ENCODE results near the gene SLC9A7.

SLC9A7 gene

DNA sequence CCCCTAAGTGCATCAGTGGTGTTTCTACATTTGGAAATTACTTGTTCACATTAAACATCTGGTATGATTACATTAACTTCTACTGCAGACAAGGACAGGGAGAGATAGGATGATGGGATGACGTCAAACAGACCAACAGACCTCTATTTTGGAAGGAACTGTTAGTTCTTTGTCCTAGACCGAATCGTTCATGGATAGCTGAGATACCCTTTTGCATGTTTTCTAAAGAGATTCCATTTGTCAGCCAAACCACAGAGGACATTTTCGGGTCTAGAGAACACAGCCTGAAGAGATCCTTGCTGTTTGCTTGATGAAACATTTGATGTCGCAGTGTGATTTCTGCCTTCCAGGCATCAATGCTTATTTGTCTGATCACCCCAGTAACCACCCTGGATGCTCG is 157.6 kb downstream of the SLC9A7 start:
- no peak for DNase-seq

DNA sequence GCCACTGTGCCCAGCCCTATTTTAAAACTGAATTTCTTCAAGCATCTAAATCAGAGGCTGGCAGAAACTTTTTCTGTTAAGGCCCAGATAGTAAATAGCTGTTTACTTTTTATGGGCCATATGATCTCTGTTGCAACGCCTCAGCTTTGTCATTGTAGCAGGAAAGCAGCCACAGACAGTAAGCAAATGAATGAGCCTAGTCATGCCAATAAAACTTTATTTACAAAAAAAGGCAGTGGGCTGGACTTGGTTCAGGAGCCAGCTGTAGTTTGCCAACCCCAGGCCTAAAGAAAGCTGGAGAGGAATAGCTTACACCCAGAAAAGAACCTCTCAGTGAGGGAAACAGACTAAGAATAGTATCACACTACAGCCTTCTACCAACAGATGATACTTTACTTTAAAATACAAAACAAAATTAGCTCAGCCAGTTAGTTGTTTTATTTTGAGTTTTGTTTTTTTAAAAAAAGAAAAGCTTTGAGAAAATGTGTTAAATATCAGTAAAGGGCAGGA is 159.8 kb downstream of the SLC9A7 start:
- no peak for DNase-seq

DNA sequence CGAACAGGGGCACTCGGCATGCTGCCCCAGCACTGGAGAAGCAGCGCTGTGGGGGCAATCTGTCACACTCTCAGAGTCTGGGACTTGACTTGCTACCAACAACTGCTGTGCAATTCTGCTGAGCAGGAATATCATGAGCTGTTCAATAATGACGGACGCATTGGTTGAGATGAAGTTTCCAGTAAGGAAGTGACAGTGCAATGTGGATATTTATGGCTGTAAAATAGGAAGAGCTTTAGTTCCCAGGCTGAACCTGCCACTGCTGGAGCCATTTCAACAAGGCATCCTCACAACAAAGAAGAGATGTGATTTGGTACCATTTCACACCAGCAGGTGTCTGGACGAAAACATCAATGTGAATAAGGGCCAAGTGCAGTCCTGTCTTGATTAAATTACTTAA is 161.1 kb downstream of the SLC9A7 start:
- DNase-seq = no peak

DNA sequence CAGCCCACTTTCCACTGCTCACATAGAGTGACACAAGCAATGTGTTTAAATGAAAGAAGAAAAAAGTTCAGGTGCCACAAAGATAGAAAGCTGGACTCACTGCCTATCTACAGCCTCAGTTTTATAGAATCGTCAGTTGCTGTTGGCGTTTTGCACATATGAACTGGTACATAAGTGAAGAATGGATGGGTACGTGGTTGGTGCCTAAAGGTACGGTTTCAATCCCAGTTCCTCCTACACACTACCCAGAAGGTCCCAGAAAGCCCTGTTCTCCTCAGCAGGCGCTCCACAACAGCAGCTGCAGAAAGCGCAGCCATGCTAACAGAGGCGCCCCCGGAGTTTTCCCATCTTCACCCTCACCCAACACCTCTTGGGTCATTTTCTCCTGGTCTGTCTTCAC is 161.7 kb downstream of the SLC9A7 start:
- DNase-seq = no peak

DNA sequence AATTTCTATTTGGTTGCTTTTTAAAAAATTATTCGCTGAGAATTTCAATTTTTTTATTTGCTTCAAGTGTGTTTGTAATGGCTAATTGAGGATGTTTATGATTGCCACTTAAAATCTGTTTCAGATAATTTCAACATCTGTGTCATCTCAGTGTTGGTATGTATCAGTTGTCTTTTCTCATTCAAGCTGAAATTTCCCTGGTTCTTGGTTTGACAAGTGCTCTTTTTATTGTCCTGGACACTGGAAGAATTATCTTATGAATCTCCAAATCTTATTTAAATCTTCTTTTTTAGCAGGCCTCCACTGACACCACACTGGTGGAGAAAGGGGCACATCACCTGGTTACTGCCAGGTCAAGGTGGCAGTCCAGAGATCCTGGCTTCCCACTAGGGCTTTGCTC is 163.8 kb downstream of the SLC9A7 start:
- no peak for DNase-seq

DNA sequence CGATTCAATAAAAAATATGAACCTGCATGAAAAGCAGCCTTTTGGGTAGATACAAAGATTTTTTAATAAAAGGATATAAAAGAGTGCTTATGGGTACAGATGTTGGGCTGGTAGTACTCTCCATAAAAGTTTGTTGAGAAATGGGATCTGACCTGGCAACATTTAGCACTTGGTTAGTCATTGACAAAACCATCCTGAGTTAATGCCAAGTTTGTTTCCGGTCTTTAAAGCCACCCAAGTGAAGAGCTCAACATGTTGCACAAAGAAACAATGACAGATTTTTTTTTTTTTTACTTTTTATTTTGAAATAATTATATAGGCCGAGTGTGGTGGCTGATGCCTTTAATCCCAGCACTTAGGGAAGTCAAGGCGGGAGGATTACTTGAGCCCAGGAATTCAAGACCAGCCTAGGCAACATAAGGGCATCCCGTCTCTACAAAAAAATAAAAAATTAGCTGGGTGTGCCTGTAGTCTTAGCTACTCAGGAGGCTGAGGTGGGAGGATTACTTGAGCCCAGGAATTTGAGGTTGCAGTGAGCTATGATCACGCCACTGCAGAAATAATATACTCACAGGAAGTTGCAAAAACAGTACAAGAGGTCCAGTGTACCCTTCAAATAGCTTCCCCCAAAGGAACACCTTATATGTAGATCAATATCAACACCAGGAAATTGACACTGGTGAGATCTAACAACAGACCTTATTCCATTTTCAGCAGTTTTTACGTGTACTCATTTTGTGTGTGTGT is 168.8 kb downstream of the SLC9A7 start:
- no peak for DNase-seq

DNA sequence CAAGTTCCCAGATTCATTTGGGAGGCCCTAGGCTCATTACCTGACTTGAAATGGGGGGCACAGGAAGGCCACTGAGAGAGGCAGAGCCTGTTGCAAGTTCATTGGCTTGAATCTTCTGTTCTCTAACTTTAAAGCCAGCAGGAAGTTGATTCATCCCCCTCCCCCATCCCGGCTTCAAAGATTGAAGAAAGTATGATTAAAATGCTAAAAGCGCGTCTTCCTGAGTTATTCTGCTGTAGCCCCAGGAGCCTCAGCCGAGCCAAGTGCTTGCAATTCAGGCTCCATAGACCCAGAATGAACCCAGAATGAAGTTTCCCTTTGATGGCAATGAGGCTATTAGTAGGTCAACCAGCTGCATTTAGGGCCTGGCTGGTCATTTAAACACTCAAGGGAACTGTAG is 170.7 kb downstream of the SLC9A7 start:
- peak; percentile 54 for DNase-seq

DNA sequence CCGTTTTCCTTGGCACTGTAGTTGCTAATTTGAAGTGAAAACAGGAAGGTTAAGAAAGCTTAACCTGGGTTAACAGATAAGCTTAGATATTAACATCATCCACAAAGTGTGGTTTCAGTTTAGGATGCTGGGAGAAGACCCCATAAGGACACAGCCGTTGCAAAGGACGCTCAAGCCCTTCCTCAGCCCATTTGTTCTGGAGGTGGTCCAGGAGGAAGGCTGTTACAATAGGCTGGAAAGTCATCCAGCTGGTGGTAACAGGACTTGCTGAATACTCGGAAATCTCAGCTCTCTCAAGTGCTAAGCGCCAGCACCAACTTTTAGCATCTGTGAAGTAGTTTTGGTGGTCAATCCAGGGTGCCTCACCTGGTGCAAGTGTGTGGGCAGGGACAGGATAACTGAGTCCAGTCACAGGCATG is 171.2 kb downstream of the SLC9A7 start:
- DNase-seq = no peak

DNA sequence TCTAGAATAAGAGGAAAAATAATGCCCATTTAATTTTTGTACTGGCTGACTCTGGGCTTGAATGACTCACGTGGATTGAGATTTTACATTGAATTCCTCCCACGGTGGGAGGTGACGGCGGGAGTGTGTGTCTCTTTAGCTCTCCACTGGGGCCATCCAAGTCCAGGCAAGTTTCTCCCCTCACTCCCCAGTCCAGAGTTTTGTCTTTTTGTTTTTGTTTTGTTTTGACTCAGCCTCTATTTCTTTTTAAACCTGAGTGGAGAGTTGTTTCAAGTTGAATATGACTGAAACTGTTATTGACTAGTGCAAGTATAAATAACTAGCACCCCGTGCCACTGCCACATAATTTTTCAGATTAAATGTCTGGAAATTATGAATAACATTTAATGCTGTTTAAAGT is 171.8 kb downstream of the SLC9A7 start:
- DNase-seq = no peak

DNA sequence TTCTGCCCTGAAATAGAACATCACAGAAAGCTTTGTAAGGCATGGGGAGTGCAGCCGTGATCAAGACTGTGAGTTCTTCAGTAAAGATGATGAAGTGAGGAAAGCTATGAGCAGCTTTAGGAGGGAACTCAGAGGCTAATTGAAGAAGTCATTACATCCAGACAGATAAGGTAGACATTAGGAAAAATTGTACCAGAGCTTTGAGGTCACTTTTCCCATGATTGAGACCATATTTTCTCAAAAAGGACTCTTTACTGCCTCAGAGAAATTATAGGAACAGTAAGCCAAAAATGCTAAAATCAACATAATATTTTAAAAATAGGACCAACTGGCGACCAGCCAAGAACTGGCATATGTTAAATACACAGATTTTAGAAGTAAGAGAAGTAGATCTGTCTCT is 174.2 kb downstream of the SLC9A7 start:
- DNase-seq = no peak

DNA sequence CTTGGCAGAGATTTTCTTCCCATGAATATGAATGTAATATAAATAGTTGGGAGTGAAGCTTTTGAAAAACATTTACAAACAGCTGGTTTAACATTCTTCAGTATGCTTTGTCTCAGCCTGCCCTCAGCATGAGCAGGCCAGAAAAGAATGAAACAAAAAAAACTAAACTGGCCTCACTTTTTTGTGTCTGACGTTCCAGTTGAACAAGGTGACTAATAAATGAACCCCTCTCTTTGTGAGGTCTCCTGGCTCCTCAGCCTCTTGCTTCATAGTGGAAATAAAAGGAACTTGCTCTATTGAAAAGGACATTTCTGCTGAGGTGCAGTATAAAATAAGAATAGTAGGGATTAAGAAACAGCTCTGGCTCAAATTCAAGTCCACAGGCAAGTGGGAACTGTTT is 176.0 kb downstream of the SLC9A7 start:
- no peak for DNase-seq

DNA sequence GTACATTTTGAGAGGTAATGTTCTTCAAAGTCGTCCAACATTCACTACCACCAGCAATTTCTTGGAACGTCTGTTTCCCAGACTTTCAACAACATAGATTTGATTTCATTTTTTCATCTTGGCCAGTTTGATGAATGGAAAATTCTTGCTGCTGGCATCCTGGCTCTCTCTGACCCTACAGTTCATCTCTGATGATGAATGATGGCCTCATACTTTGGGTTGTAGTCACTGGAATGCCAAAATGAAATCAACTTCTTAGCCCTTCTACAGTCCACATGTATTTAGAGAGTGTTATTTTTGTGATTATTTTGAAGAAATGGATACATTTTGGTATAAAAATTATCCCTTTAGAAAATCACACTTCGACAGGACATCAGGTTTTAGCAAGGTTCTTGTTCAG is 176.6 kb downstream of the SLC9A7 start:
- DNase-seq = no peak

DNA sequence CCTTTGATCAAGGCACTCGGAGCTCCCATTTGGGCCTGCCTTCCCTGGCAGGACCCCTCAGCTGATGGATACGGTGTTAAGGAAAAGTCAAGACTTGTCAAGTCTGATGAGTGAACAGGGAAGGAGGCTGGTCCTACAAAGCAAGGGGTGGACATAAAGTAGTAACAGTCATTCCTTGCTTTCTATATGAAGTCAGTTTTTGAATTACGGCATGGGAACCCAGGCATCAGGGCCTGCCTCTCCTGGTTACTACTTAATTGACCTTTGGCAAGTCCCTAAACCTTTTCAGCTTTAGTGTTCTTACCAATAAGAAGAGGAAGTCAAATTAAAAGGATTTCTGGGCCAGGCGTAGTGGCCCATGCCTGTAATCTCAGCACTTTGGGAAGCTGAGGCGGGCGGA is 178.3 kb downstream of the SLC9A7 start:
- DNase-seq = no peak

DNA sequence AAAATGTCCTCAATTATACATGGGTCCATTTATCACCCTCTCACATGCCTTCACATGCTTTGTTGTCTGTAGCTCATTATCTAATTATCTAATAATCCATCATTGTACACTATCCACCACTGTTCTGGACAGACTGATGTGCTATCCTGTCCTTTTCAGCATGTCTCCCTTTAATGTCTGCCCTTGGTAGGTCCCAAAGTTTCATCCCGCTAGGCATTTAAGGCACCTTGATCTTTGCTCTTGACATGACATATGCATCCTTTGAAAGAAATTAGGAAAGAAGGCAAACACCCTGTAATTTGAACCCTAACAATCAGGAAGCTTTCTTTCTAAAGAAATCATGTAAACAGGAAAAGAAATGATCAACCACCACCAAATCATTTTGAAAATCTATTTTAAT is 179.7 kb downstream of the SLC9A7 start:
- DNase-seq = no peak

DNA sequence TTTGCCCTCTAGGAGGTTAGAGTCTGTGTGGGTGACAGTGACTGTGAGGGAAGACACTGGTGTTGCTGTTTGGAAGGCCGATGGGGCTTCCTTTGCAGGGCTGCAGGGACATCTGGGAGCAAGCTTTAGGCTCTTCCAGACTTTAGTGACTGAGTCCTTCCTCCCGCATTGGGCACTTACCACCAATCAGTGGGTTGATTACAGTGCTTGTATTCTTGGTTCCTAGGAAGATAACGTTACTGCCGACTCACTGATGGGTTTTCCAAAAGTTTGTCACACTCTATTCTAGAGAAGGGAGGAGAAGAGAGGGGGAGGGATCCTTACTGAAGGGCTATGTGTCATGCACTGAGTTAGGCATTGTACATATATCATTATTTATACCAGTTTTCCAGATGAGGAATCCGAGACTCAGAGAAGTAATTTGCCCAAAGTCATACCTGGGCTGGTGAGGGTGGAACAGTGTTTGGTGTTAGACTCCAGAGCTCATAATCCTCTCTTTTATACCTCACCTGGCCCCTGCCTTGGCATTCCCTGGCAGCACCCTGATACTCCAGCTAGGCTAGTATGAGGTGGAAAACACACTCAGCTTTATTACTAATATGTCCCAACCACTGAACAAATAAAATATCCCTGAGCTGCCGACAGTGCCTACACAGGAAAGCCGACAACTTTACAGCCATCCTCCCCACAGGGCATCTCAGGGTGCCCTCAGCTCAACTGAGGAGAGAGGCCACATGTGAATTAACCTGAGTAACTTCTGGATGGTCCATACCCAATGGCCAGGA is 181.5 kb downstream of the SLC9A7 start:
- DNase-seq = no peak

DNA sequence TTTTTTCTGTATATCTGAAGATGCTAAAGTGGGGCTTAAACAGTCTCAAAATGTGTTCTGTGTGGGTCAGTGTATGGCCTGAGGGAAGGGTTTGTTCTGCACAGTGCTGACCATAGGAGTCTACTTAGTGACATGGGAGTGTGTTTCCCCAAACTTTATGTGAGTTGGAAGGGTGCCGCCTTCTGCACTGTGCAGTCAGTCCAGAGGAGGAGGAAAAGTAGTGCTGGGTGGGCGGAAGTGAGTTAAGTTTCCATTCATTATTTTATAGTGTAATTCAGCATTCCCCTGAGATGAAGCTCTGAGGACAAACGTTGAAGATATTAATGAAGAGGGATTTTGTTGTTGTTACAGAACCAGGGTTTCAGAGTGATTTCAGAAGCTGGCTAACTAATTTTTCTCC is 182.5 kb downstream of the SLC9A7 start:
- DNase-seq = no peak

DNA sequence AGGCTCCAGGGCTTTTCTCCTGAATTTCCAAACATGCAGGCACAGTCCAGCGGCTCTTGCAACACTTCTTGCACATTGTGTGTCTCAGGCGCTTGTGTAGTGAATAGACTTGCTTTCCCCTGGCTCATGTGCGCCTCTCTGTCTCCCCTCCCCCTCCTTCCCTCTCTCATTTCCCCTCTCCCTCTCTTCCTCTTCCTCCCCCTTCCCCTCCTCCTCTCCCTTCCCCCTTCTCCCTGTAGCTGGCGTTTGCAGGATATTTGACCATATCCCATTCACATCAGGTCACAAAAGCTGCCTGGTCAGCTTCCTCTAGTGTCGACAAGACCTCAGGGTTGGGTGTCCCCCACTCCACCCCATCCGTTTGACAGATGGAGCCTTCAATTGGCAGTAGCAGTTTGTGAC is 182.9 kb downstream of the SLC9A7 start:
- DNase-seq = peak; percentile 26

DNA sequence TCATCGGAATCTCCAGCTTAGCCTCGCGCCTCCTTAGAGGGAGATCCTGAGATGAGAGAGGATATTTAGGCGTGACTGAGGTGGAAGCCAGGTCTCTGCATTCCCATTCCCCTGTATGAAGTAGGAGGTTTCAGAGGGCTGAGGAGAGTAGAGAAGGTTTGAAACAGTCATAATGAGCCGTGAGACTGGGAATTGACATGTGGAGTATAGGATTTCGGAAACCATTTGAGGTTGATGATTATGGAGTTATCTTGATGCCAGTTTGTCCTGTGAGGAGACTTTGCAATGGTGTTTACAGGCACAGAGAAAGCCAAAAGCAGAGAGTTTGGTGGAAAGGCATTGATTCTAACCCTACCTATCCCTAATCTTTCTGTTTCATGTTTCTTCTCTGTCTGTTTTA is 183.3 kb downstream of the SLC9A7 start:
- no peak for DNase-seq

DNA sequence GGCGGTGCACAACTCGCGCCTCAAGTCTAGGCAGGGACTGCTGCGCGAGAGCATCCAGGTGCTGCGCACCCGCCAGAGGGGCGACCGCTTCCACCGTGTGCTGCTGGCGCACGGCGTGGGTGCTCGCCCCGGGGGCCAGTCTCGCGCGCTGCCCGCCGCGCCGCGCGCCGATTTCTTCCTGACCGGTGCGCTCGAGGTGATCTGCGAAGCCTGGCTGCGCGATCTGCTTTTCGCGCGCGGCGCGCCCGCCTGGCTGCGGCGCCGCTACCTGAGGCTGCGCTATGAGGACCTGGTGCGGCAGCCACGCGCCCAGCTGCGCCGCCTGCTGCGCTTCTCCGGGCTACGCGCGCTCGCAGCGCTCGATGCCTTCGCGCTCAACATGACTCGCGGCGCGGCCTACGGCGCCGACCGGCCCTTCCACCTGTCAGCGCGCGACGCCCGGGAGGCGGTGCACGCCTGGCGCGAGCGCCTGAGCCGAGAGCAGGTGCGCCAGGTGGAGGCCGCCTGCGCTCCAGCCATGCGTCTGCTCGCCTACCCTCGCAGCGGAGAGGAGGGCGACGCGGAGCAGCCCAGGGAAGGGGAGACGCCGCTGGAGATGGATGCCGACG is 184.0 kb downstream of the SLC9A7 start:
- DNase-seq = peak; percentile 56

DNA sequence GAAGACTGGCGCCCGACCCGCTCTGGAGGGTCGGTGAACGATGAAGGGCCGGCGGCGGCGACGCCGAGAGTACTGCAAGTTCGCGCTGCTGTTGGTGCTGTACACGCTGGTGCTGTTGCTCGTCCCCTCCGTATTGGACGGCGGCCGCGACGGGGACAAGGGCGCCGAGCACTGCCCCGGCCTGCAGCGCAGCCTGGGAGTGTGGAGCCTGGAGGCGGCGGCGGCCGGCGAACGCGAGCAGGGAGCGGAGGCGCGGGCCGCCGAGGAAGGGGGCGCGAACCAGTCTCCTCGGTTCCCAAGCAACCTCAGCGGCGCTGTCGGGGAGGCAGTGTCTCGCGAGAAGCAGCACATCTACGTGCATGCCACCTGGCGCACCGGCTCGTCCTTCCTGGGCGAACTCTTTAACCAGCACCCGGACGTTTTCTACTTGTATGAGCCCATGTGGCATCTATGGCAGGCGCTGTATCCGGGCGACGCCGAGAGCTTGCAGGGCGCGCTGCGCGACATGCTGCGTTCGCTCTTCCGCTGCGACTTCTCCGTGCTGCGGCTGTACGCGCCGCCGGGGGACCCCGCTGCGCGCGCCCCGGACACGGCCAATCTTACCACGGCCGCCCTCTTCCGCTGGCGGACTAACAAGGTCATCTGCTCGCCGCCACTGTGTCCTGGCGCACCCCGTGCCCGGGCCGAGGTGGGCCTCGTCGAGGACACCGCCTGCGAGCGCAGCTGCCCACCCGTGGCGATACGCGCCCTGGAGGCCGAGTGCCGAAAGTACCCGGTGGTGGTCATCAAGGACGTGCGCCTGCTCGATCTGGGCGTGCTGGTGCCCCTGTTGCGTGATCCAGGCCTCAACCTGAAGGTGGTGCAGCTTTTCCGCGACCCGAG is 184.8 kb downstream of the SLC9A7 start:
- DNase-seq = peak; percentile 69

DNA sequence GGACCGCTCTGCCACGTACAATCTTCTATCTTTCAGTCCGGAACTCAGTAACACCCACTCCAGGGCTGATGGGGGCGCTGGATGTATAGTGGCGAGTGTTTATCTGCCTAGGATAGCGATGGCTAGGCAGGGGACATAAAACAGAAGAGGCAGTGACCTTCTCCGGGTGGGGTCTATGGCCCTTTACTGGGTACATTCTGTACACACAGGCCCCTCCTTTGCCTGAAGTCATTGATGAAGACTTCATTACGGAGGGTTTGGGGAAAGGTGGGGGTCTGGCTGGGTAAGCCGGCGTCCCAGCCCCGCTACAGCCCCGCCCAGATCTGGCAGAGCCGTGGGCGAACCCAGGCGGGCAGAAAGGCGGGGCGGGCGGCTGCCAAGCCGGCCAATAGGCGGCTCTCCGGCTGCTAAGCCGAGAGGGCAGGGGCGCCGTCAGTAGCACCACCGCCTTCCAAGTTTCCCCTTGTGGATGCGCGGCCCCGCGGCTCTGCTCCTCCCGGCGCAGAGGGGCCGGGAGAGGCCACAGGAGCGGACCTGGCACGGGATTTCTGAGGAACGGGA is 185.5 kb downstream of the SLC9A7 start, which contains the start of gene CHST7:
Gene CHST7, plus strand, starts transcription at position 435 of the 561 bp plus-strand sequence. CDS start 167 bp downstream, outside the sequence.
- peak; percentile 84 for DNase-seq

DNA sequence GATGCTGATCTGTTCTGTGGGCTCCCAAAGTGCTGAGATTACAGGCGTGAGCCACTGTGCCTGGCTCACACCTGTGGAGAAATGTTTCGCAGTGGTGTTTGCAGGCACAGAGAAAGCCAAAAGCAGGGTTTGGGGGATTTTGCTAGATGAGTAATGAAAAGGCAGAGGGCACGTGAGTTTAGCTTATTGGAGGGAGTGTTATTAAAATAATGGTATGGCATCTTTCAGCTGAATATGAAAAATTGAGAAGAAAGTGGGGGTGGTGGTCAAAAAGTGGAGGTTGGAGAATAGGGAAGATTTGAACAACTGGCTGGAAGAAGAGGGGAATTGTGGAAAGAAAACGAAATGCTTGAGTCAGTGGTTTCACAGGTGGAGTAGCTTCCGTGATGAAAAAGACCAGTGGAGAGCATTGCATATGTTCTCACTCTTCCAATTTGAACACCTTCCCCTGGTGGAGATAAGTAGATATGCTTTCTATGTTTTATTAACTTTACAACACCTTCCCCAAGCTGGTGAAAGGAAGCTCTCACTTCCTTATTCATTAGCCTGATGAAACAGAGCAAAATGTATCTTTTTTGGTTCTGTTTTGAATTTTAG is 186.5 kb downstream of the SLC9A7 start:
- peak; percentile 35 for DNase-seq

Measured in hematopoietic multipotent progenitor cell treated with erythropoietin and hydrocortisone succinate and interleukin-3 and kit ligand, for 4 days (in vitro differentiated cells).